Suppressor macrophage treated with lipopolysaccharide for 1 hour (primary cell): Measurements from ENCODE around the gene ARSD.
"Not testable (repeated sequence)": the region's sequence is repeated elsewhere in the genome, so short reads cannot be mapped to it uniquely, and the experiment has no call there.

Experiments
- DNase-seq, 3 donors: peaks; one replicate each; pipeline ENCODE4 v3.0.0-alpha.2; 2020 to 2022

The ARSD gene, protein sequence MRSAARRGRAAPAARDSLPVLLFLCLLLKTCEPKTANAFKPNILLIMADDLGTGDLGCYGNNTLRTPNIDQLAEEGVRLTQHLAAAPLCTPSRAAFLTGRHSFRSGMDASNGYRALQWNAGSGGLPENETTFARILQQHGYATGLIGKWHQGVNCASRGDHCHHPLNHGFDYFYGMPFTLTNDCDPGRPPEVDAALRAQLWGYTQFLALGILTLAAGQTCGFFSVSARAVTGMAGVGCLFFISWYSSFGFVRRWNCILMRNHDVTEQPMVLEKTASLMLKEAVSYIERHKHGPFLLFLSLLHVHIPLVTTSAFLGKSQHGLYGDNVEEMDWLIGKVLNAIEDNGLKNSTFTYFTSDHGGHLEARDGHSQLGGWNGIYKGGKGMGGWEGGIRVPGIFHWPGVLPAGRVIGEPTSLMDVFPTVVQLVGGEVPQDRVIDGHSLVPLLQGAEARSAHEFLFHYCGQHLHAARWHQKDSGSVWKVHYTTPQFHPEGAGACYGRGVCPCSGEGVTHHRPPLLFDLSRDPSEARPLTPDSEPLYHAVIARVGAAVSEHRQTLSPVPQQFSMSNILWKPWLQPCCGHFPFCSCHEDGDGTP

DNA sequence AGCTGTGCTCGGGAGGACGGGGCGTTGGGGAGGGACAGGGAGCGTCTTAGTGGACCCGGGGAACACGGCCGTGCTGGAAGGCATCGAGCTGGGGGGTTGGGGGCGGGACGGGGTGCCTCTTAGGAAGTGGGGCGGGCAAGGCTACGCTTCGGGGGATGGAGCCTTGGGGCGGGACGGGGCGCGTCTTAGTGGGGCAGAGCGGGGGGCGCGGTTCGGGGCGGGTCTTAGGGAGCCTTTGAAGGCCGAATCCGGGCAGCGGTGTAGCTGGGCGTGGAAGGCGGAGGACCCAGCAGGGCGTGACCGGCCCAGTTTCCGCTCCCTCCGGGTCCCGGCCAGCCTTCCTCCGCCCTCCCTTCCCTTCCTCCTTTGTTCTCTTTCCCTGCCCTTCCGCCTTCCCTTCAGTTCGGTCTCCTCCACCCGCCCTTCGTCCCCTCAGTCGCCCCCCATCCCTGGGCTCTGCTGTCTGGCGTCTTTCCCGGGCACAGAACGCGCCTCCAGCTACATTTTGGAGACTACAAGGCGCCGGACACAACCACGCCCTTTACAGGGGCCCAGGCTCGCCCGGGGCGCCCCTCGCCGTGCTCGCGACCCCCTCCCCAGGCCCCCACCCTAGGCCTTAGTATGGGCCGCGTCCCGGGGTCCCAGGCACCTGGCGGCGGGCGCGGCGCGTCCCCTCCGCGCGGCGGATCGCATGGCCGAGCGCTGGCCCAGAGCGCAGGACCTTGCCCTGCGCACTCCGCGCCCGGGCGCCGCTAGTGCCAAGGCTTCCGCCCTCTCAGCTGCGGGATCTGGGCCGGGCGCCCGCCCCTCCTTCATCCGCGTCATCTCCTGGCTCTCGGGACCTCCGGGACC is at the start of gene ARSD:
TSS of gene ARSD (minus strand) at position 757 of the 852 bp plus-strand sequence. CDS start at position 693, 64 bp downstream.
- peak; percentile 83 to 95 (median 92) for DNase-seq

DNA sequence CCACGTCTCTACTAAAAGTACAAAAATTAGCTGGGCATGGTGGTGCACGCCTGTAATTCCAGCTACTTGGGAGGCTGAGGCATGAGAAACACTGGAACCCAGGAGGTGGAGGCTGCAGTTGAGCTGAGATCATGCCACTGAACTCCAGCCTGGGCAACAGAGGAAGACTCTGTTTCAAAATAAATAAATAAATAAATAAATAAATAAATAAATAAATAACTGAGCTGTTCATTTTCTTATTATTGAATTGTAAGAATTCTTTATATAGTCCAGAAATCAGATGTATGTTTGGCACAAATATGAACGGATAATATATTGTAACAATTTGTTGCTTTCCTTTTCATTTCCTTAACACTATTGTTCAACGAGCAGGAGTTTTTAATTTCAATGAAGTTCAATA is 49.5 kb upstream of the ARSD start:
- DNase-seq = not testable (repeated sequence)

DNA sequence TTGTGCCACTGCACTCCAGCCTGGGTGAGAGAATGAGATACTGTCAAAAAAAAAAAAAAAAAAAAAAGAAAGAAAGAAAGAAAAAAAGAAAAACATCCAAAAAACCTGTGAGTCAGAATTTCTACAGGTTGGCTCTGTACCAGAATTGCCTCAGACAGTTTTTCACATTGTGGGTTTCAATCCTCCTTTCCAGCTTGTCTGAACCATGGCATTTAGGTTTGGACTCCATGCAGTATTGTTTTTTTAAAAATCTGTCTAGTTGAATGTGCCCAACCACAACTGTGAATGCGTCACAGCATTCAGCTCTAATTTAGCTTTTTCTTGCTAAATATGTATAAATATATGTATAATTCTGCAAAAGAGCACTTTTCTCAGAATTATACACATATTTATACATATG is 45.8 kb upstream of the ARSD start:
- DNase-seq = no peak

DNA sequence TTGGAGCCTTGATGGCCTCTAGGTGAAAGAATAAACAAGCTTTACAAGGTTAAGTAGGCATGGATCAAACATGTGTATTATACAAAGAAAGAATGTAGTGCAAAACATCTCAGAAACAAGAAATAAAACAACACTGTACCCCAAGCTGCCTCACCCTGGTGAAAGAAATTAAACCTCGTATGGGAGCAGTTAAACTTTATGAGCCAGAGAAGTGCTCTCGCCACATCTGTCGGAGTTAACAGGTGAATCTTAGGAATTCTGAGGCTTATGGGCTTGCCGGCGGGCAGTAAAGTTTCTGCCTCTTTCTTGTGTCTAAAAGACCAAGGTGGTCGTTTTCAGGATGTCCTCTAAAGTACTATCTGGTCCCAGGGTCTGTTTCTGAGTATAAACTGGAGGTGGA is 43.3 kb upstream of the ARSD start:
- no peak for DNase-seq

DNA sequence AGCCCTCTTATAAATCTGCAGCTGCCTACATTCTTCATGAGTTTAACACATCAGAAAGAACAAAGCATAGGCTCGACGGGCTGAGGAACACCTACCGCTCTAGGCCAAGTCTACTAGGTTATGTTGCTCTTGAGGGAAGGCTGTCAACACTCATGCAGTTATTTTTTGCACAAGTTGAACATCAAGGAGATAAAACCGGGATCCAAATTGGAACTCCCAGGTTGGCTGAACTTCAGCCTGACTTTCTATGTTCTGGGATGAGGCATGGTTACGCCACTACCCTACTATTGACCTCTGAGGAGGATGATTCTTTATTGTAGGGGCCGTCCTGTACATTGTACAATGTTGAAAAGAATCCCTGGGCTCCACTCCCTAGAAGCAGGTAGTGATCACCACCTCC is 39.9 kb upstream of the ARSD start:
- no peak for DNase-seq

DNA sequence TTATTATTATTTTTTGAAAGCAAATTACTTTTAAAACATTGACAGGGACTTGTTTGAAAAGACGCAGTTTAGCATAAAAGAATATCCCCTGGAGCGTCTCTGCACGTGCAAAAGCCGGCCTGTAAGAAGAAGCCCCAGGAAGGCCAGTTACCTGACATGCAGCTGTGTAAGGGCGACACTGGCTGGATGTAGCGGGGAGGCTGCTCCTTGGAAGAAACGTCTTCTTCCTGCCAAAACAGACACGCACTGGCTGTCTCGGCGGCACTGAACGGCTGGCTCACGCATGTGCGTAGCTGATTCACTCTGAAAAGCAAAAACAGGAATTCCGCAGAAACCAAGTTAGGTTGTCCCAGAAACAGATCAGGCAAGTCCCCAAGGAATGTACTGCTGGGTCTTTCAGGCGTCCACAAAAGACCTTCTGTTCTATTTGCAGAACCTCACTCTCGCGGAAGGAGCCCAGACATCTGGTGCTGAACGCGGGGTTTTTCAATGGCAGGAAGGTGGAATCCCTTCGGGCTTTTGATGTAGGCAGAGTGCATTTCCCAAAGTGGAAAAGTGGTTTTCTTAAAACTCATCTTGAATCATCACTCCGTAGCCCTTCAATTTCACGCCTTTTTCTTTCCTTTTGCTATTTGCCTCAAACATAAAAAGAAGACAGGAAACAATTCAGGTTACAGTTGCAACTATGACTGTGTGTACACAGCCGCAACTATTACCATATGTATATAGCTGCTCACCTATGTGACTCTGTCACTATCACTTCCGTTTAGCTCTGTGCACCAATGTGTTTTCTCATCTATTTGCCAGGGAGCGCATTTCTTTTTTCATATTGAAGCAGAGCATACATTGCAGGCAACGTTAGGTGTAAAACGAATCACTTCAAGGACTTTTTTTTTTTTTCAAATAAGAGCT is 39.1 kb upstream of the ARSD start:
- DNase-seq = peak; percentile 3 to 20 (median 8)

DNA sequence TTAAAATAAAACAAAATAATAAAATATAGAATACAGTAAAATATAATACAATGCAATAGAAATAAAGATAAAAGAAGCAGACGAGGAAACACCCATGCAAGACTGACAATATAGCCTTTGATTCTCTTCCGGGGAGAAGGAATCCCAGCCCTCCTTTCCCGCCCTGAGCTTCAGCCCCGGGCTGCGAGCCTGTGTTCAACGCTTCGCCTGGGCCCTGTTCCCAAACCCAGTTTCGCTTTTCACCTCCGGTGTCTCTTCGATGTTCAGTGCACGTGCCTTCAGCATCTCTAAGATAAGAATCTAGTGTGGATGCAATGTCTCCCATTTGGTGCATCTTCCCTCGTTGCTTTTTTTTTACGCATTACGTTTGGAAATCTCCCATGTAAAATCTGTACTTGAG is 38.4 kb upstream of the ARSD start:
- DNase-seq = no peak

DNA sequence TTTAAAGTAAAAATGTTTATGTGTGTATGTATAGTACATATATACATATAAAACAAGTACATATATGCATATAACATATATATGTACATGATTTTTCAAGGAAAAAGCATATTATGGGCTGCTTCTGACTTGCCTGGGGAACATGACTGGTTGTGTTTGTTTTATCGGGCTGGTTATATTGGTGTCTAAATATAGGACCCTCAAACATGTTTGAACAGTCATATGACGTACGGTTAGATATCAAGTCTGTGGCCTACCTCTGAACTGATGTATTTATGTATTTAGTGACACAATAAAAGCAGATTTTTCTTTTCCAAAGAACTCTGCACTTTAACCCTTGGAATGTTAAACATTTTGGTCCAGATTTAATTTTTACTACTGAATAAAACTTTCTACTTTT is 37.9 kb upstream of the ARSD start:
- no peak for DNase-seq

DNA sequence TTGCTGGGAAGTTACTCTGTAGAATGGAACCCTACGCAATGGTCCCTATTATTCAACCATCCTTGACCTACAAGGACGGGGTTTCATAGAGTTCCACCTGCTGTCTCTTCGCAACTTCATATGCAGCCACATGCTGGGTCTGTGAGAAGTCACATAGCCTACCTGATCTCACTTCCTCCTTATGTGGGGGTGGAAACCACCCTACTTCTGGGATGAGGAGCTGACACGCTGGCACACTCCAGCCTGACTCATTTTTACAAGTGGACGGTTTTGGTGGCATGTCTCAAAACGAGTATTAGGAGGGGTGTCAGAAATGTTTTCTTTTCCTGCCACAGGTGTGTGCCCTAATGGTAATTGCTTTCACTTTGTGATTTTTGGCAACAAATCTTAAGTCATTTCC is 36.8 kb upstream of the ARSD start:
- peak; percentile 18 to 33 (median 25) for DNase-seq

DNA sequence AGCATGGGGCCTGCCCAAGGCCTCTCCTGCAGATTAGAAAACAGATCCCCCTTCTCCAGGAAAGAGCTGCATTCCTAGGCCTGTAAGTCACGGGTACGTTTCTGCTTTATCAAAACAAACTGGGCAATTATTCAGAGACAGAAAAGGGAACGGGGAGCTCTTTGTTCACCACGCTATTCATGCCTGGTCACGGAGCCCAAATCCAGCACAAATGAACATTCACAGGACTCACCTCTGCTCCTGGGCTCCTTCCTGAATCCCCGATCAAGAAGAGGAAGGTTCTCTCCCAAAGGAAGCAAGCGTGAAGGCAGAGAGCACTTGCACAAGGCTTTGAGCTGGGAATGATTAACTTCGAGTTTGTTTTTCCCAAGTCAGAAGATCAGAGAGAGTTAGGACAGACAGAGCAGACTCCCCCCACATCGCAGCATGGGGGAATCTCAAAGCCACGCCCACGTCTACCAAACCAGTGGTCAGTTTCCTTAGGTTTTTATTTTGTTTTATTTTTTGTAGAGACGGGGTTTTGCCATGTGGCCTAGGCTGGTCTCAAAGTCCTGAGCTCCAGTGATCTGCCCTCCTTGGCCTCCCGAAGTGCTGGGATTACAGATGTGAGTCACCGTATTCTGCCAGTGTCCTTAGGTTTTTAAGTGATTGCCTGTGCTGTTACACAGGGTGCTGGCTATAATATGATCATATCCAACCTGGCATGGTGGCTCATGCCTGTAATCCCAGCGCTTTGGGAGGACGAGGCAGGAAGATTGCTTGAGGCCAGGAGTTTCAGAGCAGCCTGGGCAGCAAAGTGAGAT is 35.1 kb upstream of the ARSD start:
- DNase-seq = not testable (repeated sequence)

DNA sequence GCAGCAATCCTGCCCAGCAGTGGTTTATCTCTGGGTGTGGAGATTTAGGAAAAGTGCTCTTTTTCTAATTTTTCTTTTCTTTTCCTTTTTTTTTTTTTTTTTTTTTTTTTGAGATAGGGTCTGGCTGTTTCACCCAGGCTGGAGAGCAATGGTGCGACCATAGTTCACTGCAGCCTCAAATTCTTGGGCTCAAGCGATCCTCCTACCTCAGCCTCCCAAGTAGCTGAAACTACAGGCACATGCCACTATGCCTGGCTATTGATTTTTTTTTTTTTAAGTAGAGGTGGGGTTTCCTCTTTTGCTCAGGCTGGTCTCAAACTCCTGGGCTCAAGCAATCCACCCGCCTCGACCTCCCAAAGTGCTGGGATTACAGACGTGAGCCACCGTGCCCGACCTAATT is 34.3 kb upstream of the ARSD start:
- DNase-seq = not testable (repeated sequence)

DNA sequence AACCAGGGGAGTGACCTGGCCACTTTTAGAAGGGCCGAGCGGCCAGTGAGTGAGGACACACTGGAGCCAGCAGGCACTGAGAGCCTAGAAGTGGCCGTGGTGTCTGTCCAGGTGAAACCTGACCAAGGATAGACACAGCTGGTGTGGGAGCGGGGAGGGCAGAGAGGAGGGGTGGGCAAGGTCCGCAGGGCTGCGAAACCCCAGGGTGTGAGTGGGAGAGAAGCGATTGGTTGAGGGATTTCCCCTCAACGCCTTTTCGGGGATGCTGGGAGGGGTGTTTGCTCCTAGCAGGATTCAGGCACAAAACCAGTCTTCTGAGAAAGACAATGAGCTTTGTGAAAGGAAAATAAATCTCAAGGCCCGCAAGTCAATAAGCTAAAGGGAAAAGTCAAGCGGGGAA is 33.2 kb upstream of the ARSD start:
- no peak for DNase-seq

DNA sequence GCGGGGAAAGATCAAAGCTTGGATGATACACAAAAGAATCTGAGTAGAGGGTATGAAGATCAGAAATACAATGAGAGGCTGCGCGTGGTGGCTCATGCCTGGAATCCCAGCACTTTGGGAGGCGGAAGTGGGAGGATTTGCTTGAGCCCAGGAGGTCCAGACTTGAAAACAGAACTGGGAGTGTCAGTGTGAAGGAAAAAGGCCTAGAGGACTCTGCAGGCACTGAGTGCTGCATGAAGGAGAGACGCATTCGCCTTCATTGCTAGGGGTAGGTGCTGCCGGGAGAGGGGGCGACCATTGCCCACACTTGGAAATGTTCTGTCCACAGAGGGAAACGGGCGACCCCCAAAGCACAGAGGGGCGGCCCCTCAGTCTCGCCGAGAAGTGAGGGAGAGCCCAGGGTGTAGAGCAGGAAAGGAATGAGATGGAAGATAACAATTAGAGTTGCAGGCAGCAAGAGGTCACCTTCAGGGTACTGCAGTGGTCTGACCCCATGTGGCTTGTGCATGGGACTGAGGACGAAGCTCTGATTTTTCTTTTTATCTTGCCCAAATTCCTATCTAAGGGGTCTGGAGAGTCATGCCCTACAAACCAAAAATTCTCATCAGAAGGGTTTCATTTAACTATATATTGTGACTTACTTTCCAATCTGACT is 31.8 kb upstream of the ARSD start:
- DNase-seq = no peak

DNA sequence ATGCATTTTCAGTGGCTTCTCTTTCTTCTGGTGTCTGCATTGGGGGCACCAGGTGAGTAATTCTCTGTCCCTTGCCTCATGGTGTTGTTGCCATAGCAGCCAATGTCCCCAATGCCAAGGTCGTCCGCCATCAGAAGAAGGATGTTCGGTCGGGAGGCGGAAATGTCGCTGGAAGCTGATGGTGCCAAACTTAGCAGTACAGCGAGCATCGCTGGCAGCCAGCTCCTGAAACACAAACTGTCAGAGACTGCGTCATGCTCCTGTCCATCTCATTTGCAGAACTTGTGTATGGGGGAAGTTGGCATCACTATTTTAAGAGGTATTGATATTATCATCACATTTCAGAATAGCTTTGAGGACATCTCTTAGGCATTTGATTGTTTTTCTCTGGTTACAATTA is 29.1 kb upstream of the ARSD start:
- no peak for DNase-seq

DNA sequence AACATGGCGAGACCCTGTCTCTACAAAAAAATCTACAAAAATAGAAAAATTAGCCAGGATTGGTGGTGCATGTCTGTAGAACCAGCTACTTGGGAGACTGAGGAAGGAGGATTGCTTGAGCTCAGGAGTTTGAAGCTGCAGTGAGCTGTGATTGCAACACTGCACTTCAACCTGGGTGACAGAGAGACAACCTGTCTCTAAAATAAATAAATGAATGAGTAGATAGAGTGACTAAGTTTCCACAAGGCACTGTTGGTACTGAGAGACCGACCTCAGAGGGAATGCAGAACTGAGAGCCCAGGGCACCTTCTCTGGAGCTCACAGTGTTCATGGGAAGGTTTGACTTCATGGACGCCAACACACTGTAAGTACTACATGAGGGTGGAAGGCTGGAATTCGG is 26.7 kb upstream of the ARSD start:
- no peak for DNase-seq

DNA sequence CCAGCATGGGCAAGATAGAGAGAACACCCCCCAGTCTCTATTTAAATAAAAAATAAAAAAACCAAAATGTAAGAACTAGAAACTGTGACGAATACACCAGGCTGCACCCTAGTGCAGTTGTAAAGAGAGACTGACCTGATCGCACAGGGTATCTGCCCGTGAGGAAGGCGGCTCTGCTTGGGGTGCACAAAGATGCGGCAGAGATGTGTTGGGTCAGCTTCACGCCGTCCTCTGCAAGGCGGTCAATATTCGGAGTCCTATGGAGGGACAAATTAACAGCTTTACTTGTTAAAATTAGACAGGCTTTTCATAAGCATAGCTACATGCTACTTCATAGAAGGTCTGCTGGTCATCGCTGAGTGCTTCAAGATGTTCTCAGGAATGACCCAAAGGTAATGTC is 26.1 kb upstream of the ARSD start:
- no peak for DNase-seq

DNA sequence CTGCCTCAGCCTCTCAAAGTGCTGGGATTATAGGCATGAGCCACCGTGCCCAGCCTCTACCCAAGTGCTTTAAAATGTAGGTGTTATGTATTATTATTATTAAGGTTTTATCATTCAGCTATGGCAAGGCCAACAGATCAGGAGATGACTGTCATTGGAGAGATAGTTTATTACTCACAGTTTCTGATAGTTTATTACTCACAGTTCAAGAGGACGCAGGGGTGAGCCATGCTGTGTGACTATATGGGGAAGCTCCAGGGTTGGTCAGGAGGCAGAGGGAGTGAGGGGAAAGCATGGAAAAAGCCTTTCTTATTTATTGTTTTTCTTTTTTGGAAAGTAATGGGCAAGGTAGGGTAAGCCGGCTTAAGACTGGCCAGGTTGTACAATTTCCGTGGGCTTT is 25.4 kb upstream of the ARSD start:
- peak in 1 of 3 donors; percentile 18 for DNase-seq

DNA sequence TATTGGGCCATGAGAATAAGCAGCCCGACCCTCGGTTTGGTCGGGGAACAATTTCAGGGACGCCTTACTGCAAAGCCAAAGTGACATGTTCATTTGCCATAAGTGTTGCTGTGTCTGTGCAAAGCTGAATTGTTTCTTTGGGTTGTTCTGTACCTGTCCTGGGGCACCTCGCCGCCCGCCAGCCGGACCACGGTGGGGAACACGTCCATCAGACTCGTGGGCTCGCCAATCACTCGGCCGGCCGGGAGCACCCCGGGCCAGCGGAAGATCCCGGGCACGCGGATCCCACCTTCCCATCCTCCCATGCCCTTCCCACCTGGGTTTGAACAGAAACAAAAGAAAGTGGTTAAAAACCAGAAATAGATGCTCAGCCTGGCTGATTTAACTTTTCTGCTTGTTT is 8.8 kb upstream of the ARSD start:
- DNase-seq = not testable (repeated sequence)

DNA sequence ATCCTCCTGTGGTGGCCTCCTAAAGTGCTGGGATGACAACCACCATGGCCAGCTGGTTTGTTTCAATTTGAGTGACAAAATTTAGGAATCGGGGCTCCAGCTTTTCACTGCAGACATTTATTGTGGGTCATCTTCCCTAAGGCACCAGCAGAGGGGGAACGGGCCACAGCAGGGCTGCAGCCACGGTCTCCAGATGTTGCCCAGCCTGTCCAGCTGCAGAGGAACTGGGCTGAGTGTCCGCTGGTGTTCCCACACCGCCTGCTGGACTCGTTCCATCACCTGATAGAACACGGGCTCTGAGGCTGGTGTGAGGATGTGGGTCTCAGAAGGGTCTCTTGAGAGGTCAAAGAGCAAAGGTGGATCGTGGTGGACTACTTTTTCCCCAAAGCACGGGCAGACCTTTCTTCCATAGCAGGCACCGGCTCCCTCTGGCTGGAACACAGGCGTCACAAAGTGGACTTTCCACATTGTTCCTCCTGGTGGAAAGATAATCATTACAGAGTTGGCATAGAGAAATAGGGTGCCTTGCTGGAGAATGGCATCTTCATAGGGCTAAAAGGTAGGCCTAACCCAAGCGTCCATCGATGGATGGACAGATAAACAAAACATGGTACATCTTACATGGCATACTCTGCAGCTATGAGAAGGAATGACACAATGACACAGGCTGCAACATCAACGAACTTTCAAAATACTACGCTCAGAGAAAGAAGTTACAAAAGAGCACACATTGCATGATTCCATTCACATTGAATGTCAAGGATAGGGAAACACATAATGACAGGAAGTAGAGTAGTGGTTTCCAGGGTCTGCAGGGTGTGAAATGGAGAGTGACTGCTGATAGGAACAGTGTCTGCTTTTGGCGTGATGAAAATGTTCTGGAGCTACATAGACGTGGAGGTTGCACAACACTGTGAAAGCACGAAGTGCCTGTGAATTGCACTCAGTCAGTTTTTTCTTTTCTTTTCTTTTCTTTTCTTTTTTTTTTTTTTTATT is 5.9 kb upstream of the ARSD start:
- DNase-seq = peak; percentile 8 to 37 (median 32)
